ENCODE data around the gene HACL1. TPM values are rescaled to one million over a fixed set of nuclear protein-coding genes. Genes with fewer than 3 reads are reported as not detected.
"Not testable (repeated sequence)": the region's sequence is repeated elsewhere in the genome, so short reads cannot be mapped to it uniquely, and the experiment has no call there.

Gene HACL1
- total RNA-seq, 1 donor from 2014 or later, result 25.4 TPM

GRCh38 chr3:15611018-15611417 lies 9.6 kb upstream of the HACL1 start:
- Mint-ChIP-seq H3K9me3 (no peaks in the 10 kb centered on the region), H3K27ac (no peak overlapping the region), H3K27me3 (ENCODE audit: low read depth) (no peaks in the 10 kb centered on the region), H3K36me3 (no peaks in the 10 kb centered on the region), H3K4me3 (no peak overlapping the region), H3K4me1 (peaks cover 5% of the 10 kb centered on the region)
- DNase-seq (ENCODE audit: low spot score in 2 of 2, unreplicated experiment in 2 of 2), result no peak
- no peak for TF ChIP-seq CTCF (IDR thresholded peaks at IDR 0.05; ENCODE audit: unreplicated experiment)

DNA sequence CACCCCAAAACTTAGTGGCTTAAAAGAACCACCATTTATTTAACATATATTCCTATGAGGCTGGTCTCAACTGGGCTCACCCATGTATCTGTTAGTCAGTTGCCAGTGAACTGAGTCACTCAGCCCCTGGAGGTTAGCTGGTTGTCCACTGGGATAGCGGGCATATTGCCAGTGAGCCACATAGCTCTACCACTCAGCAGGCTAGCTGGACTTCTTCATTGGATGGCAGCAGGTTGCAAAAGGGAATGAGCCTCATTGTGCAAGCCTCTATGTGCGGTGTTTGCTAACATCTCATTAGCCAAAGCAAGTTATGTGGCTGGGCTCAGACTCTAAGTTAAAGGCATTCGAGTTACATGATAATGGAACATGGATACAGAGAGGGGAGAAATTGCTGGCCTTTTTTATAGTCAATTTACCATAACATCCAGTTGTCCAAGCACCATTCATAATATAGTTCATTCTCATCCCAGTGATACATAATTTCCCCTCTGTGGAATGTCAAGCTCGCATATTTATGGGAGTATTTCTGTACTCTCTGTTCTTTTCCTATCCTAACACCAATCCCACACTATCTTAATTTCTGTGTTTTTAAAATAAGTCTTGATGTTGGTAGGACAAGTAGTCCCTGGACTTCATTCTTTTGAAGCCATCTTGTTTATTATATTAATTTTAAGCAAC lies 8.9 kb upstream of the HACL1 start:
- Mint-ChIP-seq H3K9me3 (no peaks in the 10 kb centered on the region), H3K27ac (no peak overlapping the region), H3K4me3 (no peak overlapping the region), H3K36me3 (no peaks in the 10 kb centered on the region), H3K27me3 (ENCODE audit: low read depth) (no peaks in the 10 kb centered on the region), H3K4me1 (peaks cover 5% of the 10 kb centered on the region)
- TF ChIP-seq CTCF (IDR thresholded peaks at IDR 0.05; ENCODE audit: unreplicated experiment), result no peak
- DNase-seq (ENCODE audit: low spot score in 2 of 2, unreplicated experiment in 2 of 2), result no peak

GRCh38 chr3:15606434-15606891 lies 5.1 kb upstream of the HACL1 start:
- H3K9me3 Mint-ChIP-seq, result peaks cover 13% of the 10 kb centered on the region
- peaks cover 12% of the 10 kb centered on the region for H3K36me3 Mint-ChIP-seq
- no peaks in the 10 kb centered on the region for H3K27me3 Mint-ChIP-seq (ENCODE audit: low read depth)
- H3K27ac Mint-ChIP-seq, result no peak overlapping the region
- no peak for DNase-seq (ENCODE audit: low spot score in 2 of 2, unreplicated experiment in 2 of 2)
- peaks cover 15% of the 10 kb centered on the region for H3K4me1 Mint-ChIP-seq
- no peak overlapping the region for H3K4me3 Mint-ChIP-seq
- no peak for TF ChIP-seq CTCF (IDR thresholded peaks at IDR 0.05; ENCODE audit: unreplicated experiment)

DNA sequence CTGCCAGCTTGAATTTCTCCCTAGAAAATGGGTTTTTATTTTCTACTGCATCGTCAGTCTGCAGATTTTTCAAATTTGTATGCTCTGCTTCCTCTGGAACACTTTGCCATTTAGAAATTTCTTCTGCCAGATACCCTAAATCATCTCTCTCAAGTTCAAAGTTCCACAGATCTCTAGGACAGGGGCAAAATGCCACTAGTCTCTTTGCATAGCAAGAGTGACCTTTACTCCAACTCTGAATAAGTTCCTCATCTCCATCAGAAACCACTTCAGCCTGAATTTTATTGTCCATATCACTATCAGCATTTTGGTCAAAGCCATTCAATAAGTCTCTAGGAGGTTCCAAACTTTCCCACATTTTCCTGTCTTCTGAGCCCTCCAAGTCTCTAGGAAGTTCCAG lies 3.2 kb upstream of the HACL1 start:
- not testable (repeated sequence) for H3K27ac Mint-ChIP-seq; H3K4me3 Mint-ChIP-seq; DNase-seq (ENCODE audit: low spot score in 2 of 2, unreplicated experiment in 2 of 2); H3K27me3 Mint-ChIP-seq (ENCODE audit: low read depth)
- Mint-ChIP-seq H3K36me3 (peaks cover 12% of the 10 kb centered on the region), H3K4me1 (peaks cover 28% of the 10 kb centered on the region), H3K9me3 (peaks cover 13% of the 10 kb centered on the region)

DNA sequence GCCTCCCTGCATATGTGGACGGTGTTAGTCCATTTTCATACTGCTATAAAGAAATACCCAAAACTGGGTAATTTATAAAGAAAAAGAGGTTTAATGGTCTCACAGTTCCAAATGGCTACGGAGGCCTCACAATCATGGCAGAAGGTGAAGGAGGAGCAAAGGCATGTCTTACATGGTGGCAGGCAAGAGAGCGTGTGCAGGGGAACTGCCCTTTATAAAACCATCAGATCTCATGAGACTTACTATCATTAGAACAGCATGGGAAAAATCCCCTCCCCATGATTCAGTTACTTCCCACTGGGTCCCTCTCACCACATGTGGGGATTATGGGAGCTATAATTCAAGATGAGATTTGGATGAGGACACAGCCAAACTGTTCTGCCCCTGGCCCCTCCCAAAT lies 1.4 kb upstream of the HACL1 start:
- Mint-ChIP-seq H3K27ac (peak overlapping the region; percentile 96), H3K4me1 (peaks cover 24% of the 10 kb centered on the region)
- H3K27me3 Mint-ChIP-seq (ENCODE audit: low read depth), result not testable (repeated sequence)

GRCh38 chr3:15602146-15602536 lies 772 bp upstream of the HACL1 start:
- peak overlapping the region; percentile 96 for H3K27ac Mint-ChIP-seq
- DNase-seq (ENCODE audit: low spot score in 2 of 2, unreplicated experiment in 2 of 2), result no peak
- peaks cover 24% of the 10 kb centered on the region for H3K4me1 Mint-ChIP-seq
- peaks cover 19% of the 10 kb centered on the region for H3K36me3 Mint-ChIP-seq
- peaks cover 13% of the 10 kb centered on the region for H3K9me3 Mint-ChIP-seq
- no peak for TF ChIP-seq CTCF (IDR thresholded peaks at IDR 0.05; ENCODE audit: unreplicated experiment)
- peak overlapping the region; percentile 100 for H3K4me3 Mint-ChIP-seq
- no peaks in the 10 kb centered on the region for H3K27me3 Mint-ChIP-seq (ENCODE audit: low read depth)

More for the DNA sequence above, 1.4 kb upstream of the HACL1 start:
- Mint-ChIP-seq H3K36me3 (peaks cover 15% of the 10 kb centered on the region), H3K4me3 (peak overlapping the region; percentile 100), H3K9me3 (peaks cover 13% of the 10 kb centered on the region)
- DNase-seq (ENCODE audit: low spot score in 2 of 2, unreplicated experiment in 2 of 2), result not testable (repeated sequence)
